Right ventricle myocardium superior (tissue), 1 donor: ENCODE measurements around the gene GARNL3. TPM values are rescaled to one million over a fixed set of nuclear protein-coding genes. Genes with fewer than 3 reads are reported as not detected.

Experiments
- ATAC-seq: fragments of 200-7000 bp; cut with Tn5 transposase; one replicate; pipeline ENCODE4 v1.9.1; 2020; ENCODE audit warnings: mild to moderate bottlenecking; ENCODE audit not compliant: poor library complexity
- DNase-seq: peaks from one replicate; pipeline ENCODE4 v3.0.0-alpha.2; 2020
- intact Hi-C: fragments of 100-400 bp; cut with DNase I; formaldehyde crosslinking; loops from one replicate; pipeline ENCODE4 v1.11.2; 2022
- total RNA-seq: library from RNA; stranded (reverse); fragmentation: NEBNext Ultra II Directional; extraction: Animal tissue kit (Norgen Biotek cat#: 25700); gene quantifications from one replicate; pipeline ENCODE4 v1.2.1, GENCODE V29; 2021
- donor health status: DM: no; HTN: yes; CAD: no; lungs with severe emphysema.

Gene GARNL3
- total RNA-seq, 1 donor from 2014 or later: 12.6 TPM

DNA sequence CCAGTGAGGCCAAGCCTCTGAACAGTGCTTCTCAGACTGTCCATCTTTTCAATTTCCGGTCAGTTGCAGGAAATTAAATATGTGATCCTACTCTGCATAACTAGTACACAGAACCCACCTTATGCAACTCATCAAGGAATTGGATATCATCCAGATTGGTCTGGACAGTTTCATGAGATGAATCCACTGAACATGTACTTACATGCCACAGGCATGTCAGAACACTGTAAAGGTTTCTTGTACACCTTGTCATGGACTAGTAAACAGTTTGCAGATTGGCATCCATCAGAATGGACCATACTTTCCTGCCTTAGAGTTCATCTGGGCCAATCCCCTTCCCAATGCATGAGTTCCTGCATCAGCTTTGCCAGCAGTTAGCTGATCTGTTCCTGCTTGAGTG, 30.4 kb downstream of the GARNL3 start:
- intact Hi-C loops: no loop called here
- no peak for ATAC-seq
- no peak for DNase-seq

GRCh38 chr9:127300886-127301447, 36.4 kb downstream of the GARNL3 start:
- intact Hi-C loops: no loop called here
- DNase-seq: no peak
- peak; percentile 75 for ATAC-seq

GRCh38 chr9:127303830-127304229, 39.3 kb downstream of the GARNL3 start:
- intact Hi-C loops: no loop called here
- no peak for ATAC-seq
- DNase-seq: no peak

GRCh38 chr9:127305206-127305837, 40.7 kb downstream of the GARNL3 start:
- intact Hi-C loops: no loop called here
- DNase-seq (no peak), ATAC-seq (no peak)

DNA sequence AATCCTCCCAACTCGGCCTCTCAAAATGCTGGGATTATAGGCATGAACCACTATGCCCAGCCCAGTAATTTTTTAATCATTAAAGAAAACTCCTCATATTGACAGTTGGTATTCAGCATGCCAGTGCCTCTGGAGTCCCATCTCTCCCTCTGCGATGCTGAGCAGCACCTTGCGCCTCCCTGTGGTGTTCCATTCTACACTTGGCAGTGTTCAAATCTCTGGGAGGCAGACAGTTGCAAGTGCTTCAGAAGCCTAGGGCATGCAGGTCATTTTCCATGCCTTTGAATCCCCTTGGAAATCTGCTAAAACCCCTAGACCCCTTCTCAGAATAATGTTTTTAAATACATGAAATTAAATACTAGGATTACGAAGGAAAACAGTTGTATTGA, 41.3 kb downstream of the GARNL3 start:
- intact Hi-C loops: no loop called here
- DNase-seq (no peak), ATAC-seq (no peak)

GRCh38 chr9:127307802-127308201, 43.2 kb downstream of the GARNL3 start:
- peak; percentile 53 for ATAC-seq
- DNase-seq: peak; percentile 35
- intact Hi-C loops: no loop called here

DNA sequence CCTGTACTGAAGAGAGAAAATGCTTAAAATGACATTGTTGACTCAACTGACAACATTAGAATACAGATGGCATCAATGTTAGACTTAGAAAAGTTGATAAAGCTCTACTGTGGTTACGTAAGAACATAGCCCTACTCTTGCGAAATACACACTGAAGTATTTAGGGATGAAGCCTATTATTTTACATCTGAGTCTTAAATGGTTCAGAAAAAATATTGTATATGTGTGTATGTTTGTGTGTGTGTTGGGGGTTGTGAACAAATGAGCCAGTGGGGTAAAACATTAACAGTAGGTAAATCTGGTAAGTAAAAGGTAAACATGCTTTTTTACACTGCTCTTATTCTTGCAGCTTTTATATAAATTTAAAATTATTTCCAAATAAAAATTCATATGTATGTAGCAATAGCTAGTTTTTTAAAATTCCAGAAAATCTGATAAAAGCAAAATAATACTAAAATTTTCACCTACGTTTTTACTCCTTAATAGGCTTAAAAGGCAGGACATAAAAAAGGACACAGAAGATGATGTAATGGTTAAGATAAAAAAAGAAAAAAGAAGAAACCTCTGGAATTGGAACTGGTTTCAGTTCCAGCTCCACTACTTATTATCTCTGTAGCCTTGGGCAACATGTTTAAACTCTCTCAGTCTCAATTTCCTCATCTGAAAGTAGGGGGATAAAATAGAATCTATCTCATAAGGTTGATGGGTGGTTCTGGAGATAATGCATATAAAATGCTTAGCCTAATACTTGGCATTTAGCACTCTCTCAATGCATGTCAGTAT, 44.3 kb downstream of the GARNL3 start:
- intact Hi-C loops: no loop called here
- ATAC-seq: peak; percentile 62
- DNase-seq: no peak

DNA sequence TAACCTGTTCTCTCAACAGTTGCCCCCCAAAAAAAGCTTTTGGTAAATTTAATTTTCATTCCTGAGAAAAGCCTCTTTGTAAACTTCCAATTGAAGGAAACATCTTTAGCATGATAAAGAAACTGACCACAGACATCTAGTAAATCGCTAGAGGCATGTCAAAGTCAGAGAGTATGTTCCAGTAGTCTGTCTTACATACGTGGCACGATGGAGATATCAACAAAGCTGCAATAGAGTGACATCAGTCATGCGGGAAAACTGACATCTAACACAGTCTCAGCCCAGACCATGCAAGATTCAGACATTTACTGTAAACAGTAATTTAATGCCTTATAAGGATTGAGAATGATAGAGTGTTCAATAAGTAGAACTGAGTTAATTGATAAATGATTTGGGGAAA, 45.1 kb downstream of the GARNL3 start:
- ATAC-seq (no peak), DNase-seq (no peak)
- intact Hi-C loops: no loop called here

- no peak for DNase-seq
- peak; percentile 46 for ATAC-seq
- intact Hi-C loops: no loop called here
Observed at GRCh38 chr9:127311239-127311741, 46.7 kb downstream of the GARNL3 start.

GRCh38 chr9:127313042-127313560, 48.5 kb downstream of the GARNL3 start:
- no peak for ATAC-seq
- intact Hi-C loops: no loop called here

GRCh38 chr9:127314911-127315310, 50.3 kb downstream of the GARNL3 start:
- peak; percentile 64 for ATAC-seq
- intact Hi-C loops: no loop called here
- no peak for DNase-seq

More at GRCh38 chr9:127313042-127313560, 48.5 kb downstream of the GARNL3 start:
- no peak for DNase-seq

GRCh38 chr9:127316586-127317323, 52.2 kb downstream of the GARNL3 start:
- intact Hi-C loops: no loop called here
- DNase-seq (no peak), ATAC-seq (no peak)

GRCh38 chr9:127318651-127319167, 54.1 kb downstream of the GARNL3 start:
- peak; percentile 72 for ATAC-seq
- intact Hi-C loops: no loop called here
- no peak for DNase-seq

DNA sequence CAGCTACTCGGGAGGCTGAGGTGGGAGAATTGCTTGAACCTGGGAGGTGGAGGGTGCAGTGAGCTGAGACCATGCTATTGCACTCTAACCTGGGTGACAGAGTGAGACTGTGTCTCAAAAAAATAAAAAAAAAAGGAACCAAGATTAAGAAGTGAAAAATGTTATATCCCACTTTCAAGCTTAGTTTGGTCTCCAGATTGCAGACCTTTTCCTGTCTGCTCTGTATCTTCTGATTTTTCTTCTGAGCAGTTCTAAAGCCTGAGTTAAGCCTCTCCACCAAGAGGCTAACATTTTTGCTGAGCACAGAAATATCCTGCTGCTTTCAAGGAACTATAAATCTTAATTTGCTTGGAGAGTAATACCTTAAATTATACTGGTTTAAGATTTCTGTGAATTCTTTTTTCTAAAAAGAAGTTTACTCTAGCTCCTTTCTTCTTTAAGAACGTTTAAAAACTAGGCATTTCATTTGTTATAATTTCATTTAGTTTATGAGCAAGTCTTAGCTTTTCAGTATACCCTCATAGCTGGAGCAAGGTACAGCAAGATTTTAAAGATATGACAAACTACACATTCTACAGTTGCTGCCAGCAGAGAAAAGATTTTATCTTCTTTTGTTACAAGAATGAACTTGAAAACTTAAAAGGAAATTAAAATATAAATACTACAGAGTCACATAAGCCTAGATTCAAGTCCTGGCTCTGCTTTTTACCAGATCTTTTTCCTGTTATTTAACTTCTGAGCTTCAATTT, 55.0 kb downstream of the GARNL3 start:
- intact Hi-C loops: no loop called here
- ATAC-seq: no peak
- no peak for DNase-seq

- no peak for ATAC-seq
- DNase-seq: no peak
- intact Hi-C loops: no loop called here
Observed at GRCh38 chr9:127320115-127320378, 55.5 kb downstream of the GARNL3 start.

- intact Hi-C loops: no loop called here
- ATAC-seq: no peak
Observed at GRCh38 chr9:127323393-127323792, 58.8 kb downstream of the GARNL3 start.

DNA sequence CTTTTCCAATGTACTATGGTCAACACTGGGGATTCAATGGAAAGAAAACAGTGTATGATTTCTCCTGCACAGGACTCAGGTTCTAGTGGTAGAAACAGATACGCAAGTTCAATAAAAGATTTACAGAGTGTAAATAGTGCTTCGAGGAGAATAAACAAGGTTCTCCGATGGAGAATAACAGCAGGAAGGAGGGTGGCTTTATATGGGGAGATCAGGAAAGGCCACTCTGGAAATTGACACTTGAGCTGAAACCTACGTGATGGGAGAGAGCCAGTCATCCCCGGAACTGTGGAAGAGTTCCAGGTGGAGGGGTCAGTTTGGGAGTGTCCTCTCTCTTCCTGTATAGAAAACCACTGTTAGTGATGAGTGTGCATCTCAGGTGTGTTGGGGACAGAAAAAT, 65.9 kb downstream of the GARNL3 start:
- DNase-seq (no peak), ATAC-seq (no peak)
- intact Hi-C loops: no loop called here

More at GRCh38 chr9:127323393-127323792, 58.8 kb downstream of the GARNL3 start:
- DNase-seq: no peak
